NCI-H226 (cell line): ENCODE data around the gene CBFA2T2.
"Not testable (repeated sequence)": the region's sequence is repeated elsewhere in the genome, so short reads cannot be mapped to it uniquely, and the experiment has no call there.

Source experiments
- DNase-seq: peaks from one replicate; pipeline ENCODE4 v3.0.0-alpha.2; 2015

CBFA2T2 gene

DNA sequence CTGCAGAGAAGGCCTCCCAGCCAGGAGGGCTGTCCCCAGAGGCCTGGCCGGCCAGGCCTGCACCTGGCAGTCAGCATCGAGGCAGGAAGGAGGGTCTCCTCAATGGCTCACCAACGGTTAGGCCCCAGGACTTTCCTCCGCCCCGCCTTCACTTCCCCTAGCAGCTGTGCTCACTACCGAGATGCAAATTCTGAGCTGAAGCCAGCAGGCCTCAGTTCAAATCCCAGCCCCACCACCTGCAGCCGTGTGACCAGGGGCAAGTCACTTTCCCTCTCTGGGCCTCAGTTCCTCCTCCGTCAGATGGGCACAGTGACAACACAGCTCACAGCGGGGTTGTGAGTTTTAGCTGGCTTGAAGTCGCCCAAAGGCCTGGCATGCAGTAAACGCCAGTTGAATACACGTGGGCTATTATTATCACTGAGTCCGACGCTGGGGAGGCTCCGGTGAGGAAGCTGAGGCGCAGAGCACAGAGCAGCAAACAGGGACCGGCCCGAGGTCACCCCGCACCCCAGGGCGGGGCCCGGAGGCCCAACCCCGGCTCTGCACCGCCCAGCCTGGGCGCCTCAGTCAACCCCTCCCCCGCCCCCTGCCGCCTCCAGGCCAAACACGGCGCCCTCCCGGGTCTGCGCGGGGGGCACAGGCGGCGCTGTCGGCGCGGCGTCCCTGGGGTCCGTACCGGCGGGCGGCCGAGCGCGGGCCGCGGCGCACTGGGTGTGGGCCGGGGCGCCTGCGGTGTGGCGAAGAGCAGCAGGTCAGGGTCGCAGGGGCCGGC is 195.6 kb downstream of the CBFA2T2 start:
- peak; percentile 40 for DNase-seq

- peak; percentile 93 for DNase-seq
These were observed 196.4 kb downstream of the CBFA2T2 start, which contains the start of gene E2F1 for GRCh38 chr20:33686100-33686983. TSS of gene E2F1 (minus strand) at chr20:33686385. CDS start at chr20:33686264, 121 bp downstream.

- DNase-seq, result no peak
These were observed 197.1 kb downstream of the CBFA2T2 start for GRCh38 chr20:33686984-33687366.

- DNase-seq, result peak; percentile 88
These were observed 197.5 kb downstream of the CBFA2T2 start for GRCh38 chr20:33687370-33687915.

GRCh38 chr20:33687993-33688937 is 198.4 kb downstream of the CBFA2T2 start:
- DNase-seq, result no peak

- no peak for DNase-seq
These were observed 199.1 kb downstream of the CBFA2T2 start for GRCh38 chr20:33688938-33689424.

DNA sequence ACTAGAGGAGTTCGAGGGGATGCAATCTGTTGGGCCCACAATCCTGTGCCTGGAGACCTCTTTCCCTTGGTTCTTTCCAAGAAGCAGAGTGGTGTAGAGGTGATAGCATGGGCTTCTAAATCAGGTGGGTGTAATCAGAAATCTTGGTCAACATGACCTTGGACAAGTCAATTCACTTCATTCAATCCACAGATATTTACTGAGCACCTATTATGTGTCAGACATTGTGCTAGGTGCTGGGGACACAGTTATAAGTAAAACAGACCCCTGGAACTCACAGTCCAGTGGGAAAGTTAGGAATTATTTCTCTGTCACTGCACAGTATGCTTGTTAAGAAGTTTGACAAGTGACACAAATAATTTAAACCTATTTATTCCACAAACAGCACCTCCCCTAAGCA is 199.6 kb downstream of the CBFA2T2 start:
- no peak for DNase-seq

- DNase-seq, result peak; percentile 60
These were observed 200.1 kb downstream of the CBFA2T2 start for GRCh38 chr20:33689973-33690372.

DNA sequence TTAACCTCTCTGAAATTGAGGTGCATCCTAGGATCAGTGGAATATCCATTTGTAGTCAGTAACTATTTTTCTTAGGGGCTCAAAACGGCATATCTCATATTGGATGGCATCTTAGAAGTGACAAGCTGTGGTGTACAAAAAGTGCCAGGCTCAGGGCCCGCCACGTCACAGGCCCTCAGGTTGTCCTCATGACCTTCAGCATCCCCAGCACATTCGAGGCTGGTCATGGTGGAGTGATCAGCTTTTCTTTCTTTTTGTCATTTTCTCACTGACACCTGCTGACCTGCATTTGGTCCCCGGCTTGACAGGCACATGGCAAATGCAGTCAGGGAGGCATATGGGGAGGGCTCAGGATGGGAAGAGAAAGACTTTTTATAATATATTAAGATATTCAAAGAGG is 203.4 kb downstream of the CBFA2T2 start:
- no peak for DNase-seq

GRCh38 chr20:33693741-33694638 is 204.1 kb downstream of the CBFA2T2 start:
- no peak for DNase-seq

DNA sequence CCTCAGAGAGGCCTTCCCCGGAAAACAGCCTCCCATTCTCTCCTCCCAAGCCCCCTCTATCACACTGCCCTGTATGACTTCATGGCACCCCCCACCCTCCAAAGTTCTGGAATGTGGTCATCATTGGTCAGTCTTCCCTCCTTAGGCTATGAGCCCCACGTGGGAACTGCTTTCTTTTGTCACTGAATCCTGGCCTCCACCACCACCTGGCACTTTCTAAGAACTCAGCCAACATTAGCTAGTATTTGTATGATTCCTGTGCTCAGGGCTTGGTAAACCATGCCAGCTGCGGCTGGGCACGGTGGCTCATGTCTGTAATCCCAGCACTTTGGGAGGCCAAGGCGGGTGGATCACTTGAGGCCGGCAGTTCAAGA is 204.7 kb downstream of the CBFA2T2 start:
- DNase-seq, result no peak

- DNase-seq, result no peak
These were observed 206.6 kb downstream of the CBFA2T2 start for GRCh38 chr20:33696448-33696847.

GRCh38 chr20:33697129-33697528 is 207.2 kb downstream of the CBFA2T2 start:
- no peak for DNase-seq

- DNase-seq, result not testable (repeated sequence)
These were observed 209.1 kb downstream of the CBFA2T2 start for GRCh38 chr20:33698966-33699365.
